ENCODE data around the gene IQCN.
A peak's percentile ranks its signal among the peaks of the same experiment; 100 is the strongest.

DNA sequence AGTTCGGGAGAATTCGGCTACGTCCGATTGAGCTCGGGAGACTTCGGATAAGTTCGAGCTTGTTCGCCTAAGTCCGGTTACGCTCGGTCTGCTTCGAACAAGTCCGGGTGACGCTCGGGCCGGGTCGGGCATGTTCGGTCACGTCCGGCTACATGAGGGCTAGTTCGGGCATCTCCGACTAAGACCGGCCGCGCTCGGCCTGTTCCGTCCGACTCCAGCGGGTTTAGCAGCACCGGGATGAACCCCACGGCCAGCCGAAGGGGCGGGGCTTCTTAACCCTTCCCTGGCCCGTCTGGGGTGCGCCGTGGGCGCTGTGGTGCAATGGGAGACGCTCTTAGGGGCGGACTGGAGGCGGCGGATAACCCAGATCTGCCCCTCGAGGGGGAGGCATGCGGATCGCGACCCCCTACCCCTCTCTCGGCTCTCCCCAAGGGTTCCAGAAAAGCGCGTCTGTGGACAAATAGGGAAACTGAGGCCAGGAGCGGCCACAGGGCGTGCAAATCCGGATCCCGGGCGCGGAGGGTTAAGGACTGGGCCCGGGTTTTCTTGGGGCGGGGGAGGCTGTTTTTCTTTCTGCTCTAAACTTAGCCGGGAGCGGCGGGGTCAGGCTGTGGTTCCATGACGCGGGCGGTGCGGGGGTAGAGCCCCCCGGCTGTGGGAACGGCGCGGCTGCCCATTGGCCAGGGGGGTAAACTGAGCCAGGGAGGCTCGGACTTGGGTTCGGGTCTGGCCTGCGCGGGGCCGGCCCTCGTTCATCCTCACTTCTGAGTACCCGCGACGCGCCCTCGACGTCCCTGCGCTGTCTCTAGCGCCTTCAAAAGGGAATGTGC, 49.5 kb downstream of the IQCN start:
- TF ChIP-seq EGR1 (IDR thresholded peaks at IDR 0.05) (no peak), EP300 (IDR thresholded peaks at IDR 0.05; ENCODE audit: borderline replicate concordance) (no peak), TEAD4 (IDR thresholded peaks at IDR 0.05) (no peak), RAD21 (IDR thresholded peaks at IDR 0.05; ENCODE audit: low read depth) (no peak), FOXM1 (IDR thresholded peaks at IDR 0.05; ENCODE audit: borderline replicate concordance, low read depth) (no peak), TCF12 (IDR thresholded peaks at IDR 0.05; ENCODE audit: low read depth) (no peak), NFIC (IDR thresholded peaks at IDR 0.05) (no peak), CREB1 (IDR thresholded peaks at IDR 0.05; ENCODE audit: low read depth) (no peak), TAF1 (IDR thresholded peaks at IDR 0.05; ENCODE audit: low read depth) (no peak), YY1 (IDR thresholded peaks at IDR 0.05; ENCODE audit: low read depth) (no peak), ZBTB7A (IDR thresholded peaks at IDR 0.05; ENCODE audit: low read depth) (peak; percentile 46; the same call in 1 of the 2 replicates), CEBPB (IDR thresholded peaks at IDR 0.05) (no peak)
- TF ChIP-seq, protein P1, sequence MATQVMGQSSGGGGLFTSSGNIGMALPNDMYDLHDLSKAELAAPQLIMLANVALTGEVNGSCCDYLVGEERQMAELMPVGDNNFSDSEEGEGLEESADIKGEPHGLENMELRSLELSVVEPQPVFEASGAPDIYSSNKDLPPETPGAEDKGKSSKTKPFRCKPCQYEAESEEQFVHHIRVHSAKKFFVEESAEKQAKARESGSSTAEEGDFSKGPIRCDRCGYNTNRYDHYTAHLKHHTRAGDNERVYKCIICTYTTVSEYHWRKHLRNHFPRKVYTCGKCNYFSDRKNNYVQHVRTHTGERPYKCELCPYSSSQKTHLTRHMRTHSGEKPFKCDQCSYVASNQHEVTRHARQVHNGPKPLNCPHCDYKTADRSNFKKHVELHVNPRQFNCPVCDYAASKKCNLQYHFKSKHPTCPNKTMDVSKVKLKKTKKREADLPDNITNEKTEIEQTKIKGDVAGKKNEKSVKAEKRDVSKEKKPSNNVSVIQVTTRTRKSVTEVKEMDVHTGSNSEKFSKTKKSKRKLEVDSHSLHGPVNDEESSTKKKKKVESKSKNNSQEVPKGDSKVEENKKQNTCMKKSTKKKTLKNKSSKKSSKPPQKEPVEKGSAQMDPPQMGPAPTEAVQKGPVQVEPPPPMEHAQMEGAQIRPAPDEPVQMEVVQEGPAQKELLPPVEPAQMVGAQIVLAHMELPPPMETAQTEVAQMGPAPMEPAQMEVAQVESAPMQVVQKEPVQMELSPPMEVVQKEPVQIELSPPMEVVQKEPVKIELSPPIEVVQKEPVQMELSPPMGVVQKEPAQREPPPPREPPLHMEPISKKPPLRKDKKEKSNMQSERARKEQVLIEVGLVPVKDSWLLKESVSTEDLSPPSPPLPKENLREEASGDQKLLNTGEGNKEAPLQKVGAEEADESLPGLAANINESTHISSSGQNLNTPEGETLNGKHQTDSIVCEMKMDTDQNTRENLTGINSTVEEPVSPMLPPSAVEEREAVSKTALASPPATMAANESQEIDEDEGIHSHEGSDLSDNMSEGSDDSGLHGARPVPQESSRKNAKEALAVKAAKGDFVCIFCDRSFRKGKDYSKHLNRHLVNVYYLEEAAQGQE (IDR thresholded peaks at IDR 0.05; ENCODE audit: low read depth): no peak
- TF ChIP-seq, protein P2, sequence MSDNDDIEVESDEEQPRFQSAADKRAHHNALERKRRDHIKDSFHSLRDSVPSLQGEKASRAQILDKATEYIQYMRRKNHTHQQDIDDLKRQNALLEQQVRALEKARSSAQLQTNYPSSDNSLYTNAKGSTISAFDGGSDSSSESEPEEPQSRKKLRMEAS (IDR thresholded peaks at IDR 0.05): no peak; the same call in 1 of the 2 replicates
